CD4-positive, alpha-beta T cell (primary cell): Measurements from ENCODE around the gene ARL16. TPM values are rescaled to one million over a fixed set of nuclear protein-coding genes. Genes with fewer than 3 reads are reported as not detected.
A peak's percentile ranks its signal among the peaks of the same experiment; 100 is the strongest.

ENCODE experiments used
- ATAC-seq: fragments of 200-7000 bp; cut with Tn5 transposase; one replicate; pipeline ENCODE4 v1.10.0; 2022; ENCODE audit warnings: mild to moderate bottlenecking; ENCODE audit not compliant: poor library complexity
- CTCF ChIA-PET: fragments of 350-600 bp; sonication (Branson Sonifier 250); formaldehyde crosslinking; loops from one replicate; lab custom pipeline; 2021; ENCODE audit warnings: antibody characterized with exemption, inconsistent platforms; lab: Charles Lee
- POLR2A ChIA-PET: fragments of 350-600 bp; sonication (Branson Sonifier 250); formaldehyde crosslinking; loops from one replicate; lab custom pipeline; 2021; ENCODE audit warnings: antibody characterized with exemption, inconsistent platforms; lab: Charles Lee
- DNase-seq, 14 experiments: peaks; one replicate each; pipeline ENCODE4 v3.0.0-alpha.2; 2013 to 2020; ENCODE audit warnings: mixed read lengths in 2 of 14
- H3K27ac ChIP-seq, 2 donors: one replicate each; pipeline versions ENCODE4 v1.5.1 to v1.7.0; 2013; ENCODE audit warnings: low read length in 2 of 2, low read depth in 1 of 2, mild to moderate bottlenecking in 1 of 2
- H3K27me3 ChIP-seq, 2 experiments: 1 replicate in 1 of 2; 2 replicates in 1 of 2; pipeline versions ENCODE4 v1.6.1 to v1.7.0; 2013; ENCODE audit warnings: low read length in 2 of 2, control low read depth in 1 of 2, mild to moderate bottlenecking in 1 of 2, moderate library complexity in 1 of 2; ENCODE audit not compliant: insufficient read depth in 2 of 2, control insufficient read depth in 1 of 2
- H3K36me3 ChIP-seq: one replicate; pipeline ENCODE4 v1.6.1; 2013; ENCODE audit warnings: low read length, control low read depth; ENCODE audit not compliant: insufficient read depth
- H3K4me1 ChIP-seq: one replicate; pipeline ENCODE4 v1.6.1; 2013; ENCODE audit warnings: low read length, control low read depth; ENCODE audit not compliant: insufficient read depth
- H3K4me3 ChIP-seq: one replicate; pipeline ENCODE4 v1.5.1; 2013; ENCODE audit warnings: mild to moderate bottlenecking, low read length, moderate library complexity
- H3K9me3 ChIP-seq, 2 experiments: 1 replicate in 1 of 2; 2 replicates in 1 of 2; pipeline versions ENCODE4 v1.6.1 to v1.7.0; 2013; ENCODE audit warnings: low read length in 2 of 2, mild to moderate bottlenecking in 2 of 2, control low read depth in 1 of 2, moderate library complexity in 1 of 2; ENCODE audit not compliant: control insufficient read depth in 1 of 2, insufficient read depth in 1 of 2
- H3K27ac Mint-ChIP-seq: one replicate; pipeline ENCODE4 v1.8.0; 2020; ENCODE audit warnings: mixed read lengths
- H3K27me3 Mint-ChIP-seq: one replicate; pipeline ENCODE4 v1.8.0; 2021; ENCODE audit warnings: mixed read lengths
- H3K36me3 Mint-ChIP-seq: one replicate; pipeline ENCODE4 v1.8.0; 2021; ENCODE audit warnings: low read depth, mixed read lengths
- H3K4me1 Mint-ChIP-seq: one replicate; pipeline ENCODE4 v1.8.0; 2021; ENCODE audit warnings: low read depth, mixed read lengths
- H3K4me3 Mint-ChIP-seq: one replicate; pipeline ENCODE4 v1.8.0; 2020; ENCODE audit warnings: mild to moderate bottlenecking, mixed read lengths
- H3K9me3 Mint-ChIP-seq: one replicate; pipeline ENCODE4 v1.8.0; 2020; ENCODE audit warnings: mixed read lengths
- intact Hi-C, 2 experiments: fragments of 100-400 bp; cut with DNase I in 1 of 2; cut with micrococcal nuclease in 1 of 2; formaldehyde crosslinking; loops; one replicate each; pipeline versions ENCODE4 v1.15.1 to v1.9.0; 2023 to 2025; cut with DNase I, micrococcal nuclease
- total RNA-seq, 174 experiments: library from RNA in 2 of 174; stranded (reverse) in 2 of 174; gene quantifications; one replicate each; pipeline ENCODE4 v1.2.3 and lab custom pipeline; 2021 to 2026
- TF ChIP-seq, protein P1 (sequence below): fragments of 200-600 bp; IDR thresholded peaks from one replicate; pipeline ENCODE4 v1.8.0; 2022; ENCODE audit warnings: antibody characterized with exemption, mild to moderate bottlenecking

The ARL16 gene
- total RNA-seq, 2 experiments from 2014 or later, result 35.7 to 38.5 TPM

- peak overlapping the region; percentile 77 for H3K27ac Mint-ChIP-seq
These were observed 27.1 kb upstream of the ARL16 start for GRCh38 chr17:81710514-81711308.

GRCh38 chr17:81708739-81709185, 25.2 kb upstream of the ARL16 start:
- H3K27ac Mint-ChIP-seq, result peak overlapping the region; percentile 51
- ChIA-PET CTCF (no interaction called here), POLR2A (no interaction called here)

More at GRCh38 chr17:81710514-81711308, 27.1 kb upstream of the ARL16 start:
- Histone ChIP-seq H3K36me3 (peaks cover 16% of the 10 kb centered on the region), H3K27ac (no peak overlapping the region), H3K4me3 (peak overlapping the region; percentile 49), H3K27me3 (no peaks in the 10 kb centered on the region), H3K4me1 (peaks cover 32% of the 10 kb centered on the region), H3K9me3 (no peaks in the 10 kb centered on the region)
- DNase-seq (peak in 3 of 14 experiments; percentile 36 to 50 (median 47)), ATAC-seq (peak; percentile 21)
- TF ChIP-seq, protein P1, sequence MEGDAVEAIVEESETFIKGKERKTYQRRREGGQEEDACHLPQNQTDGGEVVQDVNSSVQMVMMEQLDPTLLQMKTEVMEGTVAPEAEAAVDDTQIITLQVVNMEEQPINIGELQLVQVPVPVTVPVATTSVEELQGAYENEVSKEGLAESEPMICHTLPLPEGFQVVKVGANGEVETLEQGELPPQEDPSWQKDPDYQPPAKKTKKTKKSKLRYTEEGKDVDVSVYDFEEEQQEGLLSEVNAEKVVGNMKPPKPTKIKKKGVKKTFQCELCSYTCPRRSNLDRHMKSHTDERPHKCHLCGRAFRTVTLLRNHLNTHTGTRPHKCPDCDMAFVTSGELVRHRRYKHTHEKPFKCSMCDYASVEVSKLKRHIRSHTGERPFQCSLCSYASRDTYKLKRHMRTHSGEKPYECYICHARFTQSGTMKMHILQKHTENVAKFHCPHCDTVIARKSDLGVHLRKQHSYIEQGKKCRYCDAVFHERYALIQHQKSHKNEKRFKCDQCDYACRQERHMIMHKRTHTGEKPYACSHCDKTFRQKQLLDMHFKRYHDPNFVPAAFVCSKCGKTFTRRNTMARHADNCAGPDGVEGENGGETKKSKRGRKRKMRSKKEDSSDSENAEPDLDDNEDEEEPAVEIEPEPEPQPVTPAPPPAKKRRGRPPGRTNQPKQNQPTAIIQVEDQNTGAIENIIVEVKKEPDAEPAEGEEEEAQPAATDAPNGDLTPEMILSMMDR, result no peak
- peaks cover 33% of the 10 kb centered on the region for H3K4me1 Mint-ChIP-seq
- H3K36me3 Mint-ChIP-seq, result peaks cover 13% of the 10 kb centered on the region
- ChIA-PET POLR2A (interaction anchor here (1.4 kb wide), 2 partner anchors 8 to 27 kb away, joined by 7 to 13 read pairs; partner anchors contain the start of genes ARL16, HGS and MRPL12), CTCF (interaction anchor here (0.7 kb wide), 1 partner anchor 27 kb away, joined by 3 read pairs; the partner anchor contains the start of genes ARL16 and HGS)
- H3K4me3 Mint-ChIP-seq, result peak overlapping the region; percentile 72
- no peaks in the 10 kb centered on the region for H3K9me3 Mint-ChIP-seq
- intact Hi-C loops, result loop anchor here in 1 of 2 experiments (1.0 to 2.0 kb wide), 2 partner anchors 7 to 74 kb away; partner anchors contain the start of genes MRPL12, NPLOC4 and TSPAN10
- H3K27me3 Mint-ChIP-seq, result no peaks in the 10 kb centered on the region

More at GRCh38 chr17:81708739-81709185, 25.2 kb upstream of the ARL16 start:
- Mint-ChIP-seq H3K9me3 (no peaks in the 10 kb centered on the region), H3K36me3 (peaks cover 21% of the 10 kb centered on the region), H3K27me3 (no peaks in the 10 kb centered on the region), H3K4me3 (peak overlapping the region; percentile 45), H3K4me1 (peaks cover 39% of the 10 kb centered on the region)
- Histone ChIP-seq H3K4me1 (peaks cover 44% of the 10 kb centered on the region), H3K9me3 (no peaks in the 10 kb centered on the region), H3K36me3 (peaks cover 20% of the 10 kb centered on the region), H3K4me3 (no peak overlapping the region), H3K27ac (no peak overlapping the region), H3K27me3 (no peaks in the 10 kb centered on the region)
- intact Hi-C loops, result no loop called here
- ATAC-seq, result no peak
- TF ChIP-seq, protein P1, result no peak
- peak in 2 of 14 experiments; percentile 27 to 32 for DNase-seq
